ENCODE data around the gene NSFL1C. TPM values are rescaled to one million over a fixed set of nuclear protein-coding genes. Genes with fewer than 3 reads are reported as not detected.
A peak's percentile ranks its signal among the peaks of the same experiment; 100 is the strongest.

NSFL1C gene
- polyA plus RNA-seq, 1 donor (not counting 4 experiments of a cell fraction or from before 2014, with no cell fraction given): 38.8 TPM

- Histone ChIP-seq H3K4me3 (ENCODE audit: control insufficient read depth in 2 of 3, extremely low read depth in 1 of 3, insufficient read depth in 2 of 3, low read depth in 1 of 3, low read length in 3 of 3) (no peak overlapping the region), H2AFZ (ENCODE audit: control insufficient read depth, low read length) (no peak overlapping the region), H3K4me1 (ENCODE audit: control insufficient read depth, extremely low read depth, insufficient read depth, low read length) (peaks cover 27% of the 10 kb centered on the region), H3K27me3 (ENCODE audit: control insufficient read depth, extremely low read depth, insufficient read depth, low read length) (no peaks in the 10 kb centered on the region), H4K20me1 (ENCODE audit: control insufficient read depth, extremely low read depth, insufficient read depth, low read length) (peaks cover 3% of the 10 kb centered on the region), H3K79me2 (ENCODE audit: control insufficient read depth, insufficient read depth, low read length) (peaks cover 14% of the 10 kb centered on the region), H3K9me3 (ENCODE audit: control insufficient read depth, low read depth, low read length) (no peaks in the 10 kb centered on the region), H3K36me3 (ENCODE audit: control insufficient read depth in 2 of 2, extremely low read depth in 1 of 2, insufficient read depth in 2 of 2, low read length in 2 of 2) (peaks cover 2 to 3% of the 10 kb centered on the region in 2 experiments), H3K4me2 (ENCODE audit: control insufficient read depth, extremely low read depth, insufficient read depth, low read depth, low read length) (peak overlapping the region; percentile 43), H3K27ac (ENCODE audit: control insufficient read depth, insufficient read depth, low read length) (peak overlapping the region; percentile 56), H3K9ac (ENCODE audit: control insufficient read depth, extremely low read depth, insufficient read depth, low read length) (peak overlapping the region; percentile 55), H3K9me1 (ENCODE audit: control insufficient read depth, extremely low read depth, insufficient read depth, low read length) (peaks cover 2% of the 10 kb centered on the region)
- TF ChIP-seq EZH2 (IDR thresholded peaks at IDR 0.05; ENCODE audit: low read length) (no peak), CTCF (optimal IDR thresholded peaks at IDR 0.05 in 1 of 3, IDR thresholded peaks at IDR 0.05 in 1 of 3, conservative IDR thresholded peaks at IDR 0.05 in 1 of 3; ENCODE audit: extremely low read depth in 1 of 3, insufficient read depth in 2 of 3, low read length in 3 of 3) (peak; percentile 84 to 92 (median 85))
- dilution Hi-C loops (cut with MboI; ENCODE audit: extremely low pct_ligation_motif_present, low sequenced_read_pairs): no loop called here
- DNase-seq (ENCODE audit: low read depth, low spot score): peak; percentile 92
- FAIRE-seq: peak; percentile 94
Observed at GRCh38 chr20:1469925-1470571, 3.4 kb upstream of the NSFL1C start.

DNA sequence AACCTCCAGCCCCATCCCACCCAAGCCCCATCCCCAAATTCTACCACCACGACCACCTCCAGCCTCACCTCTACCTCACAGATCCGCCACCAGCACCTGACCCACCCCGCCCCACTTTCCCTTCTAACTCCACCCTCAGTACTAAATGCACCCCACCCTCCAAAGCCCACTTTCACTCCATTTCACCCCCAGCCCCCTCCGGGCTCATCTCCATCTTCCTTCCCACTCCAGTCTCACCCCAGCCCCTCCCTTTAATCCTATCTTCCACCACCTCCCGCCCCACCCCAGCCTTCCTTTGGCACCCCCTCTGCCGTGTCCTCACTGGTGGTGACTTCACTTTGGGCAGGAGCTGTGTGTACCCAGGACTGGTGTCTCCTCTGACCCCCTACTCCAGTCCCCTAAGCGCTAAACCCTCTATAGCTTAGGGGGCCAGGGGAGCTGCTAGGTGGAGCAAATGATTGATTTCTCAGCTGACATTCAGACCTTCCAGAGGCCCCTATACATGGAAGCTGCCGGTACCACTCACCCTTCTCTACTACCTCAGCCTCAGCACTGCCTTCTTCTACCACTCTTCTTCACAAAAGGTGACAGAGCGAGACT, 2.8 kb upstream of the NSFL1C start:
- TF ChIP-seq EZH2 (IDR thresholded peaks at IDR 0.05; ENCODE audit: low read length) (no peak), CTCF (optimal IDR thresholded peaks at IDR 0.05 in 1 of 3, IDR thresholded peaks at IDR 0.05 in 1 of 3, conservative IDR thresholded peaks at IDR 0.05 in 1 of 3; ENCODE audit: extremely low read depth in 1 of 3, insufficient read depth in 2 of 3, low read length in 3 of 3) (no peak)
- H3K27me3 ChIP-seq (ENCODE audit: control insufficient read depth, extremely low read depth, insufficient read depth, low read length): no peaks in the 10 kb centered on the region
- H3K9me1 ChIP-seq (ENCODE audit: control insufficient read depth, extremely low read depth, insufficient read depth, low read length): peaks cover 2% of the 10 kb centered on the region
- H3K79me2 ChIP-seq (ENCODE audit: control insufficient read depth, insufficient read depth, low read length): peaks cover 20% of the 10 kb centered on the region
- H4K20me1 ChIP-seq (ENCODE audit: control insufficient read depth, extremely low read depth, insufficient read depth, low read length): peaks cover 3% of the 10 kb centered on the region
- H3K4me3 ChIP-seq (ENCODE audit: control insufficient read depth in 2 of 3, extremely low read depth in 1 of 3, insufficient read depth in 2 of 3, low read depth in 1 of 3, low read length in 3 of 3): no peak overlapping the region
- H3K27ac ChIP-seq (ENCODE audit: control insufficient read depth, insufficient read depth, low read length): peak overlapping the region; percentile 56
- dilution Hi-C loops (cut with MboI; ENCODE audit: extremely low pct_ligation_motif_present, low sequenced_read_pairs): no loop called here
- H3K4me2 ChIP-seq (ENCODE audit: control insufficient read depth, extremely low read depth, insufficient read depth, low read depth, low read length): peak overlapping the region; percentile 43
- H3K9ac ChIP-seq (ENCODE audit: control insufficient read depth, extremely low read depth, insufficient read depth, low read length): peak overlapping the region; percentile 55
- no peak for DNase-seq (ENCODE audit: low read depth, low spot score)
- no peak overlapping the region for H2AFZ ChIP-seq (ENCODE audit: control insufficient read depth, low read length)
- H3K9me3 ChIP-seq (ENCODE audit: control insufficient read depth, low read depth, low read length): no peaks in the 10 kb centered on the region
- H3K4me1 ChIP-seq (ENCODE audit: control insufficient read depth, extremely low read depth, insufficient read depth, low read length): peaks cover 31% of the 10 kb centered on the region
- FAIRE-seq: no peak
- peaks cover 3 to 9% of the 10 kb centered on the region in 2 experiments for H3K36me3 ChIP-seq (ENCODE audit: control insufficient read depth in 2 of 2, extremely low read depth in 1 of 2, insufficient read depth in 2 of 2, low read length in 2 of 2)
